UCSD-AML1 (cell line): ENCODE results near the gene FSTL4.
"Not testable (repeated sequence)": the region's sequence is repeated elsewhere in the genome, so short reads cannot be mapped to it uniquely, and the experiment has no call there.

Experiments
- DNase-seq: peaks from one replicate; lab custom pipeline; 2025; ENCODE audit not compliant: unreplicated experiment; lab: John Stamatoyannopoulos, UW

FSTL4 gene

GRCh38 chr5:133459474-133460160 is 152.7 kb downstream of the FSTL4 start:
- DNase-seq: no peak

- no peak for DNase-seq
Observed at GRCh38 chr5:133458435-133458834, 153.9 kb downstream of the FSTL4 start.

- no peak for DNase-seq
Observed at GRCh38 chr5:133457439-133458355, 154.6 kb downstream of the FSTL4 start.

GRCh38 chr5:133456933-133457402 is 155.4 kb downstream of the FSTL4 start:
- no peak for DNase-seq

GRCh38 chr5:133455676-133456075 is 156.7 kb downstream of the FSTL4 start:
- no peak for DNase-seq

- DNase-seq: no peak
Observed at GRCh38 chr5:133454442-133454841, 157.9 kb downstream of the FSTL4 start.

GRCh38 chr5:133453831-133454230 is 158.5 kb downstream of the FSTL4 start:
- no peak for DNase-seq

- DNase-seq: no peak
Observed at GRCh38 chr5:133453084-133453780, 159.1 kb downstream of the FSTL4 start.

- no peak for DNase-seq
Observed at GRCh38 chr5:133451926-133452325, 160.4 kb downstream of the FSTL4 start.

- DNase-seq: no peak
Observed at GRCh38 chr5:133450286-133450685, 162.1 kb downstream of the FSTL4 start.

GRCh38 chr5:133449181-133449580 is 163.2 kb downstream of the FSTL4 start:
- no peak for DNase-seq

- DNase-seq: no peak
Observed at GRCh38 chr5:133446440-133446839, 165.9 kb downstream of the FSTL4 start.

- no peak for DNase-seq
Observed at GRCh38 chr5:133445744-133446143, 166.6 kb downstream of the FSTL4 start.

GRCh38 chr5:133445204-133445603 is 167.1 kb downstream of the FSTL4 start:
- DNase-seq: not testable (repeated sequence)

- no peak for DNase-seq
Observed at GRCh38 chr5:133444711-133445110, 167.6 kb downstream of the FSTL4 start.

- DNase-seq: no peak
Observed at GRCh38 chr5:133441166-133441815, 171.1 kb downstream of the FSTL4 start.

- DNase-seq: no peak
Observed at GRCh38 chr5:133440467-133441115, 171.8 kb downstream of the FSTL4 start.

- DNase-seq: no peak
Observed at GRCh38 chr5:133439859-133440258, 172.5 kb downstream of the FSTL4 start.

- no peak for DNase-seq
Observed at GRCh38 chr5:133438487-133438886, 173.9 kb downstream of the FSTL4 start.

GRCh38 chr5:133434336-133434735 is 178.0 kb downstream of the FSTL4 start:
- DNase-seq: no peak
